Measurements from ENCODE around the gene GTF2I.

Gene GTF2I

GRCh38 chr7:74671602-74672001 lies 14.1 kb downstream of the GTF2I start:
- no peaks in the 10 kb centered on the region for H3K27me3 ChIP-seq (ENCODE audit: control insufficient read depth, insufficient read depth, low read length)
- peaks cover 61% of the 10 kb centered on the region for H3K79me2 ChIP-seq
- no peak overlapping the region for H2AFZ ChIP-seq
- no peak overlapping the region for H3K4me2 ChIP-seq (ENCODE audit: low read length)
- TF ChIP-seq, protein P1, sequence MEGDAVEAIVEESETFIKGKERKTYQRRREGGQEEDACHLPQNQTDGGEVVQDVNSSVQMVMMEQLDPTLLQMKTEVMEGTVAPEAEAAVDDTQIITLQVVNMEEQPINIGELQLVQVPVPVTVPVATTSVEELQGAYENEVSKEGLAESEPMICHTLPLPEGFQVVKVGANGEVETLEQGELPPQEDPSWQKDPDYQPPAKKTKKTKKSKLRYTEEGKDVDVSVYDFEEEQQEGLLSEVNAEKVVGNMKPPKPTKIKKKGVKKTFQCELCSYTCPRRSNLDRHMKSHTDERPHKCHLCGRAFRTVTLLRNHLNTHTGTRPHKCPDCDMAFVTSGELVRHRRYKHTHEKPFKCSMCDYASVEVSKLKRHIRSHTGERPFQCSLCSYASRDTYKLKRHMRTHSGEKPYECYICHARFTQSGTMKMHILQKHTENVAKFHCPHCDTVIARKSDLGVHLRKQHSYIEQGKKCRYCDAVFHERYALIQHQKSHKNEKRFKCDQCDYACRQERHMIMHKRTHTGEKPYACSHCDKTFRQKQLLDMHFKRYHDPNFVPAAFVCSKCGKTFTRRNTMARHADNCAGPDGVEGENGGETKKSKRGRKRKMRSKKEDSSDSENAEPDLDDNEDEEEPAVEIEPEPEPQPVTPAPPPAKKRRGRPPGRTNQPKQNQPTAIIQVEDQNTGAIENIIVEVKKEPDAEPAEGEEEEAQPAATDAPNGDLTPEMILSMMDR (IDR thresholded peaks at IDR 0.05): no peak
- H3K27ac ChIP-seq: no peak overlapping the region
- H3K9ac ChIP-seq: no peak overlapping the region
- no peaks in the 10 kb centered on the region for H3K4me1 ChIP-seq
- no peaks in the 10 kb centered on the region for H3K36me3 ChIP-seq (ENCODE audit: control insufficient read depth, insufficient read depth, low read length)
- no peak overlapping the region for H3K4me3 ChIP-seq (ENCODE audit: low read depth, low read length)
- H3K9me3 ChIP-seq (ENCODE audit: control insufficient read depth, low read length): no peaks in the 10 kb centered on the region

DNA sequence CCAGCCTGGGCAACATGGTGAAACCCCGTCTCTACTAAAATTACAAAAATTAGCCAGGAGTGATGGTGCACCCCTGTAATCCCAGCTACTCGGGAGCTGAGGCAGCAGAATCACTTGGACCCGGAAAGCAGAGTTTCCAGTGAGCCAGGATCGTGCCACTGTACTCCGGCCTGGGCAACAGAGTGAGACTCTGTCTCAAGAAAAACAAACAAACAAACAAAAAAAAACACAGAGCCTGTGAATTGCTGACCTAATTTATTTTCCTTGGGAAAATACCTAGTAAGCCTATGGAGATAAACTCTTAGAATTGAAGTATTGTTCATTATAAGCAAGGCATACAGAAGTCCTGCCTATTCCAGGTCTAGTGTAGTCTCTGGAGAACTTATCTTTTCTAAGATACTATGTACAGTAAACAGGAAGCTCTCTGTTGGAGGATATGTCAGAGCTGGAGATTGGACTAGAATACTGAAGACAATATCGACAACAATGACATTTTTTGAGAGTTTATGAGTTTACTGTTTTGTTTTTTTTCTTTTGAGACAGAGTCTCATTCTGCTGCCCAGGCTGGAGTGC lies 14.9 kb downstream of the GTF2I start:
- H2AFZ ChIP-seq: no peak overlapping the region
- peak overlapping the region; percentile 11 for H3K4me2 ChIP-seq (ENCODE audit: low read length)
- H3K27ac ChIP-seq: no peak overlapping the region
- no peak overlapping the region for H3K4me3 ChIP-seq (ENCODE audit: low read depth, low read length)
- H3K79me2 ChIP-seq: peaks cover 61% of the 10 kb centered on the region
- TF ChIP-seq, protein P1 (IDR thresholded peaks at IDR 0.05): no peak
- H3K9me3 ChIP-seq (ENCODE audit: control insufficient read depth, low read length): no peaks in the 10 kb centered on the region
- H3K9ac ChIP-seq: no peak overlapping the region
- no peaks in the 10 kb centered on the region for H3K27me3 ChIP-seq (ENCODE audit: control insufficient read depth, insufficient read depth, low read length)
- H3K36me3 ChIP-seq (ENCODE audit: control insufficient read depth, insufficient read depth, low read length): no peaks in the 10 kb centered on the region
- no peaks in the 10 kb centered on the region for H3K4me1 ChIP-seq

GRCh38 chr7:74674166-74674565 lies 16.6 kb downstream of the GTF2I start:
- Histone ChIP-seq H3K27me3 (ENCODE audit: control insufficient read depth, insufficient read depth, low read length) (no peaks in the 10 kb centered on the region), H3K9me3 (ENCODE audit: control insufficient read depth, low read length) (no peaks in the 10 kb centered on the region), H3K4me3 (ENCODE audit: low read depth, low read length) (no peak overlapping the region), H3K79me2 (peaks cover 68% of the 10 kb centered on the region), H3K27ac (no peak overlapping the region), H3K36me3 (ENCODE audit: control insufficient read depth, insufficient read depth, low read length) (no peaks in the 10 kb centered on the region), H3K4me2 (ENCODE audit: low read length) (no peak overlapping the region), H3K4me1 (no peaks in the 10 kb centered on the region), H3K9ac (no peak overlapping the region), H2AFZ (no peak overlapping the region)
- TF ChIP-seq, protein P1 (IDR thresholded peaks at IDR 0.05): no peak

- H3K27me3 ChIP-seq (ENCODE audit: control insufficient read depth, insufficient read depth, low read length): no peaks in the 10 kb centered on the region
- no peaks in the 10 kb centered on the region for H3K9me3 ChIP-seq (ENCODE audit: control insufficient read depth, low read length)
- H3K4me2 ChIP-seq (ENCODE audit: low read length): no peak overlapping the region
- TF ChIP-seq, protein P1 (IDR thresholded peaks at IDR 0.05): no peak
- H3K4me3 ChIP-seq (ENCODE audit: low read depth, low read length): no peak overlapping the region
- H3K36me3 ChIP-seq (ENCODE audit: control insufficient read depth, insufficient read depth, low read length): no peaks in the 10 kb centered on the region
- H3K27ac ChIP-seq: no peak overlapping the region
- no peak overlapping the region for H3K9ac ChIP-seq
- peaks cover 91% of the 10 kb centered on the region for H3K79me2 ChIP-seq
- H2AFZ ChIP-seq: no peak overlapping the region
- H3K4me1 ChIP-seq: no peaks in the 10 kb centered on the region
These were observed 25.3 kb downstream of the GTF2I start for GRCh38 chr7:74682829-74683228.

DNA sequence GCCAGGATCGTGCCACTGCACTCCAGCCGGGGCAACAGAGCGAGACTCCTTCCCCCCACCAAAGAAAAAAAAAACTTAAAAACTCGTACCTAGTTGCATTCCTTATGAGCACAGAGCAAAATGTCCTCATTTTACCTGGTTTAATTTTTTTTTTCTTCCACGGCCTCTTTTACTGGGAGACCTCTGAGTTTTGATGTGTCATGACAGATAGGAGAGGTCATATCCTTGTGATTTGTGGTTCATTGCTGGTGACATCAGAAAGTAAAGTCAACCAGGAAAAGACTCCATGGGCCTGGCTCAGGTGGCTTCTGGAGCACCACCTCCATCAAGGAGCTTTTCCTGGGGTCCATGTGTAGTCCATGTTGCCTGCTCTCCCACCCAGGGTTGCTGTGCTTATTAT lies 26.3 kb downstream of the GTF2I start:
- Histone ChIP-seq H3K4me1 (no peaks in the 10 kb centered on the region), H3K36me3 (ENCODE audit: control insufficient read depth, insufficient read depth, low read length) (no peaks in the 10 kb centered on the region), H3K9me3 (ENCODE audit: control insufficient read depth, low read length) (no peaks in the 10 kb centered on the region), H3K27me3 (ENCODE audit: control insufficient read depth, insufficient read depth, low read length) (no peaks in the 10 kb centered on the region), H3K79me2 (peaks cover 91% of the 10 kb centered on the region), H3K4me3 (ENCODE audit: low read depth, low read length) (no peak overlapping the region), H3K4me2 (ENCODE audit: low read length) (no peak overlapping the region), H2AFZ (no peak overlapping the region), H3K9ac (no peak overlapping the region), H3K27ac (no peak overlapping the region)
- TF ChIP-seq, protein P1 (IDR thresholded peaks at IDR 0.05): no peak

Measured in parathyroid adenoma (tissue), 2 donors.